Common myeloid progenitor, CD34-positive (primary cell): Measurements from ENCODE around the gene BORCS5. TPM values are rescaled to one million over a fixed set of nuclear protein-coding genes. Genes with fewer than 3 reads are reported as not detected.
"Not testable (repeated sequence)": the region's sequence is repeated elsewhere in the genome, so short reads cannot be mapped to it uniquely, and the experiment has no call there.

Experiments used
- CTCF ChIA-PET: fragments of 350-600 bp; sonication (Branson Sonifier 250); formaldehyde crosslinking; loops from one replicate; lab custom pipeline; 2021; ENCODE audit warnings: antibody characterized with exemption; lab: Charles Lee
- POLR2A ChIA-PET: fragments of 350-600 bp; sonication (Branson Sonifier 250); formaldehyde crosslinking; loops from one replicate; lab custom pipeline; 2021; ENCODE audit warnings: antibody characterized with exemption; lab: Charles Lee
- DNase-seq, 3 donors: peaks; one replicate each; pipeline versions ENCODE4 v3.0.0 to v3.0.0-alpha.2; 2013
- H3K27ac ChIP-seq, 2 experiments: 1 replicate in 1 of 2; 2 replicates in 1 of 2; pipeline ENCODE4 v1.7.0; 2013; ENCODE audit warnings: inconsistent platforms in 2 of 2, low read length in 2 of 2, mild to moderate bottlenecking in 2 of 2, low read depth in 1 of 2, moderate library complexity in 1 of 2; ENCODE audit not compliant: severe bottlenecking in 2 of 2, insufficient read depth in 1 of 2, poor library complexity in 1 of 2
- H3K27me3 ChIP-seq, 5 experiments: replicated peaks in 2 of 5; 1 replicate in 3 of 5; 2 replicates in 2 of 5; pipeline versions ENCODE4 v1.6.1 to v1.7.0; 2013; ENCODE audit warnings: low read length in 4 of 5, mild to moderate bottlenecking in 2 of 5, moderate library complexity in 2 of 5, inconsistent platforms in 1 of 5; ENCODE audit not compliant: insufficient read depth in 5 of 5, control insufficient read depth in 4 of 5
- H3K36me3 ChIP-seq, 4 experiments: 1 replicate in 2 of 4; 2 replicates in 2 of 4; pipeline versions ENCODE4 v1.6.1 to v1.7.0; 2013; ENCODE audit warnings: low read length in 3 of 4, control low read depth in 1 of 4, mild to moderate bottlenecking in 1 of 4; ENCODE audit not compliant: control insufficient read depth in 4 of 4, insufficient read depth in 4 of 4
- H3K4me1 ChIP-seq, 4 experiments: 1 replicate in 3 of 4; 2 replicates in 1 of 4; pipeline versions ENCODE4 v1.6.1 to v1.7.1; 2013; ENCODE audit warnings: low read length in 3 of 4, mild to moderate bottlenecking in 3 of 4, control low read depth in 1 of 4, inconsistent platforms in 1 of 4, moderate library complexity in 1 of 4; ENCODE audit not compliant: control insufficient read depth in 4 of 4, insufficient read depth in 4 of 4; ENCODE audit errors: control extremely low read depth in 1 of 4
- H3K4me3 ChIP-seq, 7 experiments: 1 replicate in 4 of 7; 2 replicates in 3 of 7; pipeline versions ENCODE4 v1.5.1 to v1.7.0; 2013; ENCODE audit warnings: mild to moderate bottlenecking in 7 of 7, low read length in 6 of 7, moderate library complexity in 6 of 7, inconsistent platforms in 2 of 7, low read depth in 2 of 7, control low read depth in 1 of 7; ENCODE audit not compliant: insufficient read depth in 4 of 7, control insufficient read depth in 1 of 7; ENCODE audit errors: extremely low read depth in 1 of 7
- H3K9me3 ChIP-seq, 5 experiments: 1 replicate in 4 of 5; 2 replicates in 1 of 5; pipeline versions ENCODE4 v1.6.1 to v1.7.1; 2013; ENCODE audit warnings: low read length in 4 of 5, mild to moderate bottlenecking in 2 of 5, inconsistent platforms in 1 of 5, low read depth in 1 of 5, moderate library complexity in 1 of 5; ENCODE audit not compliant: control insufficient read depth in 4 of 5, insufficient read depth in 2 of 5; ENCODE audit errors: control extremely low read depth in 1 of 5
- WGBS: methylation state at CpG from one replicate; pipeline ENCODE4 v1.1.5; 2013; ENCODE audit not compliant: insufficient coverage; 5-methylcytosine and 5-hydroxymethylcytosine counted together
- polyA plus RNA-seq: library from polyadenylated mRNA; unstranded; fragments of 120-200 nt; gene quantifications from one replicate; pipeline ENCODE4 v1.2.1, GENCODE V29; 2013

BORCS5 gene
- 5.7 TPM for polyA plus RNA-seq

GRCh38 chr12:12356896-12357718, at the start of gene BORCS5:
BORCS5 (plus strand) TSS chr12:12357078; CDS start chr12:12357452, 374 bp downstream.
- DNase-seq, result peak; percentile 97 to 98 (median 98)
- peak within 1 kb of the TSS; percentile 67 to 90 for H3K27ac ChIP-seq
- peak within 1 kb of the TSS; percentile 74 to 93 (median 88) for H3K4me3 ChIP-seq
- no peaks in the 10 kb centered on the region for H3K9me3 ChIP-seq
- H3K36me3 ChIP-seq, result peaks cover 0 to 3% (median 0%) of the 10 kb centered on the region in 4 experiments
- ChIA-PET CTCF (interaction anchor here (0.6 to 2.8 kb wide), 18 partner anchors 8 to 457 kb away, joined by 3 to 20 read pairs (median 4); partner anchors contain the start of gene MANSC1), POLR2A (interaction anchor here (0.6 to 1.8 kb wide), 8 partner anchors 10 to 561 kb away, joined by 3 to 4 read pairs (median 4); no protein-coding TSS in a partner anchor)
- under 1% methylated on average over 53 of the region's 72 CpGs for WGBS
- no peaks in the 10 kb centered on the region for H3K27me3 ChIP-seq
- H3K4me1 ChIP-seq, result peaks cover 12 to 21% (median 16%) of the 10 kb centered on the region in 4 experiments

- 100% methylated on average over 7 of the region's 10 CpGs for WGBS
- H3K27ac ChIP-seq, H3K27me3 ChIP-seq, DNase-seq, POLR2A ChIA-PET, H3K4me1 ChIP-seq, H3K36me3 ChIP-seq, H3K4me3 ChIP-seq, H3K9me3 ChIP-seq: not testable (repeated sequence)
- CTCF ChIA-PET, result interaction anchor here (0.6 kb wide), 1 partner anchor 48 kb away, joined by 3 read pairs; no protein-coding TSS in a partner anchor
Measured at GRCh38 chr12:12310695-12311094, 46.2 kb upstream of the BORCS5 start.

GRCh38 chr12:12315838-12316237, 41.0 kb upstream of the BORCS5 start:
- Histone ChIP-seq H3K9me3 (no peaks in the 10 kb centered on the region), H3K36me3 (no peaks in the 10 kb centered on the region), H3K27ac (no peak overlapping the region), H3K4me1 (no peaks in the 10 kb centered on the region), H3K27me3 (no peaks in the 10 kb centered on the region), H3K4me3 (no peak overlapping the region)
- no peak for DNase-seq
- ChIA-PET POLR2A (no interaction called here), CTCF (no interaction called here)

- CTCF ChIA-PET, result interaction anchor here (0.7 to 0.9 kb wide), 2 partner anchors 18 to 57 kb away, joined by 3 to 5 read pairs; no protein-coding TSS in a partner anchor
Measured at GRCh38 chr12:12319451-12320183, 37.3 kb upstream of the BORCS5 start.

GRCh38 chr12:12323118-12323517, 33.8 kb upstream of the BORCS5 start:
- CTCF ChIA-PET, result no interaction called here
- Histone ChIP-seq H3K4me3 (no peak overlapping the region), H3K36me3 (no peaks in the 10 kb centered on the region), H3K9me3 (no peaks in the 10 kb centered on the region), H3K27me3 (no peaks in the 10 kb centered on the region), H3K4me1 (peaks cover 0 to 4% (median 0%) of the 10 kb centered on the region in 4 experiments), H3K27ac (no peak overlapping the region)
- POLR2A ChIA-PET, result no interaction called here
- DNase-seq, result no peak
- 92% methylated on average over 2 of the region's 4 CpGs for WGBS

More at GRCh38 chr12:12319451-12320183, 37.3 kb upstream of the BORCS5 start:
- WGBS, result 100% methylated on average over 2 of the region's 9 CpGs
- POLR2A ChIA-PET, result no interaction called here
- Histone ChIP-seq H3K27ac (no peak overlapping the region), H3K36me3 (no peaks in the 10 kb centered on the region), H3K27me3 (no peaks in the 10 kb centered on the region), H3K4me1 (no peaks in the 10 kb centered on the region), H3K4me3 (no peak overlapping the region), H3K9me3 (no peaks in the 10 kb centered on the region)
- DNase-seq, result no peak

GRCh38 chr12:12323591-12323990, 33.3 kb upstream of the BORCS5 start:
- Histone ChIP-seq H3K27me3 (no peaks in the 10 kb centered on the region), H3K27ac (no peak overlapping the region), H3K9me3 (no peaks in the 10 kb centered on the region), H3K36me3 (no peaks in the 10 kb centered on the region), H3K4me1 (peaks cover 0 to 4% (median 0%) of the 10 kb centered on the region in 4 experiments), H3K4me3 (no peak overlapping the region)
- POLR2A ChIA-PET, result no interaction called here
- no peak for DNase-seq
- CTCF ChIA-PET, result no interaction called here
- 98% methylated on average over 8 of the region's 9 CpGs for WGBS
